GM13976 (cell line): ENCODE data around the gene SLC35E4.

Experiments
- DNase-seq: peaks from one replicate; pipeline ENCODE4 v3.0.0; 2012; ENCODE audit warnings: low spot score
- CTCF ChIP-seq: IDR thresholded peaks from 2 replicates; pipeline ENCODE4 v1.5.1; 2012; ENCODE audit warnings: borderline replicate concordance, mild to moderate bottlenecking; ENCODE audit not compliant: insufficient read depth; ENCODE audit errors: extremely low read depth, missing control alignments, control extremely low read depth
- in situ Hi-C: fragments of 300-500 bp; cut with MboI; formaldehyde crosslinking; loops from one replicate; pipeline ENCODE4 v1.12.0; 2022; ENCODE audit warnings: low sequenced_read_pairs, mixed read lengths, inconsistent platforms; ENCODE audit not compliant: unreplicated experiment

SLC35E4 gene

GRCh38 chr22:30664798-30665197 lies 29.2 kb downstream of the SLC35E4 start:
- no peak for DNase-seq
- in situ Hi-C loops, result no loop called here
- no peak for TF ChIP-seq CTCF

DNA sequence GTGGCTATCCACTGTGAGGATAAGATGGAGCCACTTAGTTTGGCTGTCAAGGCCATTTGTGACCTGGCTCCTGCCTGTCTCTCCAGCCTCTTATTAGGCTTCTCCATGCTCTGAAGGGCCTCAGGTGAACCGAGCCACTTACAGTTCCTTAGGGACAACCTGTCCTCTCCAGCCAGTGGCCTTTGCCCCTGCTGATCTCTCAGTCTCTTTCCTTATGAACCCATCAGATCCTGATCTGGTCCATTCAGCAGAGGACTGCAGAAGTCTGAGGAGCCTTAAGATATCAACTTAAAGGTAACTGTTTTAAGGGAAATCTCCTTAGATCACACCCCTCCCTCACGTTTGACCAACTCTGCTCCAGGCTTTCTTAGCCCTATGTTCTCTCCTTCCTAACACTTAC lies 29.7 kb downstream of the SLC35E4 start:
- in situ Hi-C loops, result no loop called here
- no peak for DNase-seq
- no peak for TF ChIP-seq CTCF

- DNase-seq, result no peak
- TF ChIP-seq CTCF, result no peak
- in situ Hi-C loops, result no loop called here
These were observed 30.2 kb downstream of the SLC35E4 start for GRCh38 chr22:30665786-30666185.

- TF ChIP-seq CTCF, result no peak
- in situ Hi-C loops, result no loop called here
- no peak for DNase-seq
These were observed 31.5 kb downstream of the SLC35E4 start for GRCh38 chr22:30667107-30667493.

- in situ Hi-C loops, result no loop called here
- peak; percentile 99 for DNase-seq
- TF ChIP-seq CTCF, result peak; percentile 3
These were observed 32.2 kb downstream of the SLC35E4 start, which contains the start of gene DUSP18 for GRCh38 chr22:30667494-30668385. DUSP18 (minus strand) TSS chr22:30667875; CDS start chr22:30664003, 3,872 bp downstream.

DNA sequence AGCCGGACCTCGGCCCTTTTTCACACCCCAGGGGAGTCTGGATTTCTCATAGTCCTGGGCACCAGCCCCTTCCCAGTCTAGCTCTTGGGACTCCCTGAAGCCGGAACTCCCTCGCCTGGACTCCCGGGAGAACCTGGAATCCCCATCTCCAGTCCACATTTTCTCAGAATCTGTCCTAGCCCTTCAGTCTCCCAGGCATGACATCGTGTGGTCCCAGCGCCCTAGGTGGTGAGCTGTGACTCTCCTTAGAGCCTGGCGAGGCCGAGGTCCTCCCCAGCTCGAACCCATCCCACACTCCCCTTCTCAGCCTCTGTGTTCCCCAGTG lies 32.8 kb downstream of the SLC35E4 start:
- no peak for TF ChIP-seq CTCF
- in situ Hi-C loops, result no loop called here
- DNase-seq, result no peak
